T47D (cell line): Measurements from ENCODE around the gene IL4I1.

Source experiments
- DNase-seq, 2 experiments: peaks; one replicate each; pipeline versions ENCODE4 v3.0.0 to v3.0.0-alpha.2; 2011 to 2012; ENCODE audit warnings: low read depth in 1 of 2, low spot score in 1 of 2
- JUND ChIP-seq: IDR thresholded peaks from 2 replicates; pipeline ENCODE4 v1.6.1; 2012; ENCODE audit warnings: low read depth
- in situ Hi-C: cut with HindIII; loops from 2 replicates; pipeline ENCODE4 v1.10.0; 2016; ENCODE audit warnings: low sequenced_read_pairs, low pct_unique_long_range_greater_than_20kb

The IL4I1 gene

DNA sequence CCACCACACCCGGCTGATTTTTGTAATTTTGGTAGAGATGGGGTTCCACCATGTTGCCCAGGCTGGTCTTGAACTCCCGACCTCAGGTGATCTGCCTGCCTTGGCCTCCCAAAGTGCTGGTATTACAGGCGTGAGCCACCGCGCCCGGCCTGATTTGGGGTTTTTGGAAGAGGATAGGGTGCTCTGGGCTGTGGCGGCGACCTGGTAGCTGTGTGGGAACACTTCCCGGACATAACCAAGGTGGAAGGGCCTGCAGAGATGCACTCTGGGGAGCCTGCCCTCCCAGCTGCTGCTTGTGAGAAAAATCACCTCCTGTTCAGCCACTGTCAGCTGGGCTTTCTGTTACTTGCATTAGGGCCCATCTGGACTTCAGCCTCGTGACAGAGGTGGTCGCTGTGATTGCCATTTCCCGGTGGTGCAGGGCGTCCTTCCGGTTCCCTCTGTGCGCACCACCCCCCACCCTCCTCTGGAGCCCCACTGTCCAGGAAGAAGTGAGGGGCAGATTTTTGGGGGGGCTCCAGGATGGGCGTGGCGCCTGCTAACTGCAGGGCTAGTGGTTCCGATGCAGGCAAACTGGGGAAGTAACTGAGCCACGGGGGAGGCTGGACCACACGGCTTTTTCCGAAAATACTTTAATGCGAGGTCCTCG, 7.5 kb downstream of the IL4I1 start:
- no peak for TF ChIP-seq JUND
- DNase-seq = no peak
- in situ Hi-C loops = no loop called here

- no peak for TF ChIP-seq JUND
Measured at GRCh38 chr19:49888510-49888824, 8.2 kb downstream of the IL4I1 start.

GRCh38 chr19:49887665-49888509, 8.8 kb downstream of the IL4I1 start:
- in situ Hi-C loops = no loop called here

More at GRCh38 chr19:49888510-49888824, 8.2 kb downstream of the IL4I1 start:
- no peak for DNase-seq
- in situ Hi-C loops = no loop called here

DNA sequence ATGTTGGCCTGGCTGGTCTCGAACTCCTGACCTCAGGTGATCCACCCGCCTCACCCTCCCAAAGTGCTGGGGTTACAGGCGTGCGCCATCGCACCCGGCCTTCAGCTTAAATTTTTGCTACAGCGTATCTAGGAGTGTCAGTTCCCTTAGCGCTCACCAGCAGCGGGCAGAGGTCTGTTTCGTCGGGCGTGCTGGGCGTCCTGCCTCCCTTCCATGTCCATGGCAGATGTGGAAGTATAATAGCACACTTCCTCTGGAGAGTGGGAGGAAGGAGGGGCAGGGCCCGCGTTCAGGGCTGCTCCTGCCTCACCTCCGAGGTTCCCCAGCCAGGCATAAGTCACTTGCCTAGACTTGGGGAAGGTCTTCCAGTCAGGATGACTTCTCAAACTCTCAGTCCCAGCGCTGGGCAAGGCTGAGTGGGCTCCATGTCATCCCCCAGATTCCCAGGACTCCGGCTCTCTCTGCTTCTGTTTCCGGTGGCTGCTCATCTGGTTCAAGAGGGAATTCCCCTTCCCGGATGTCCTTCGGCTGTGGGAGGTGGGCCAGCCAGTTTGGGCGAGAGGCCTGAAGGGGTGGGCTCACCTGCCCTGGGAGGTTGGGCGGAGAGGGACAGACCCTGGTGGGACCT, 9.5 kb downstream of the IL4I1 start:
- no peak for DNase-seq
- in situ Hi-C loops = no loop called here
- no peak for TF ChIP-seq JUND

More at GRCh38 chr19:49887665-49888509, 8.8 kb downstream of the IL4I1 start:
- no peak for TF ChIP-seq JUND
- no peak for DNase-seq

DNA sequence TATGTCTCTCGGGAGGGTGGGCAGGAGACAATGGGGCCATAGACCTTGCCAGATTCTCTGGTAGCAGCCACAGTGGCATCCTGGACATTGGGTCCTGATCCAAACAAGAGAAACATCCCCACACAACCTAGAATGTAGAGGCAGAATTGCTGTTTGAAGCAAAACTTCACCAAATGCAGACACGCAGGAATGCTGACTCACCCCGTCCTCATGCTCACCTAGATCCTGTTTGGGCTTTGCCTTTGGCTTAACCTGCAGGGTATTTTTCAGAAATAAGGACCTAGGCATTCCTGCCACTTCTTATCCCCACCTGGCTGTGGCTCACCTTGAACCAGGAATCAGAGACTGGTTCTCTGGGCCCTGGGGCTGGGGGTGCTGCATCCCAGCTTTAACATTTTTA, 11.9 kb downstream of the IL4I1 start:
- in situ Hi-C loops = no loop called here
- no peak for TF ChIP-seq JUND
- DNase-seq = no peak

GRCh38 chr19:49884109-49884508, 12.6 kb downstream of the IL4I1 start:
- in situ Hi-C loops = no loop called here
- no peak for DNase-seq
- TF ChIP-seq JUND = no peak

DNA sequence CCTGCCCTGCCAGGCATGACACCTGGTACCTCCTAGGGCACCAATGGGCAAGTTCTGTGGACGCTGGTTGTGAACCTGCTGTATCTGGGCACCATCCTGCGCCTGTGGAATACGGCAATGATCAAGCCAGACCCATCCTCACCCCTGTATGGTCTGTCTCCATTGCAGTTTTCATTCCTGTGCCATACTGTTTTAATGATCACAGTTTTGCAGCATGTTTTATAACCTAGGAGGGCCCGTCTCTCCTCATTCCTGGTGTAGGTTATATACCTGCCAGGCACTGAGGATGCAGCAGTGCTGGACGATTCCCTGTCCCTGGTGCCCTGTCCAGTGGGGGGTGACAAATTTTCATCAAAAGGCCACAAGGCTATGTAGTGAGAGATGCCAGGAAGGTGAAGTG, 13.6 kb downstream of the IL4I1 start:
- in situ Hi-C loops = no loop called here
- no peak for TF ChIP-seq JUND
- DNase-seq = no peak

DNA sequence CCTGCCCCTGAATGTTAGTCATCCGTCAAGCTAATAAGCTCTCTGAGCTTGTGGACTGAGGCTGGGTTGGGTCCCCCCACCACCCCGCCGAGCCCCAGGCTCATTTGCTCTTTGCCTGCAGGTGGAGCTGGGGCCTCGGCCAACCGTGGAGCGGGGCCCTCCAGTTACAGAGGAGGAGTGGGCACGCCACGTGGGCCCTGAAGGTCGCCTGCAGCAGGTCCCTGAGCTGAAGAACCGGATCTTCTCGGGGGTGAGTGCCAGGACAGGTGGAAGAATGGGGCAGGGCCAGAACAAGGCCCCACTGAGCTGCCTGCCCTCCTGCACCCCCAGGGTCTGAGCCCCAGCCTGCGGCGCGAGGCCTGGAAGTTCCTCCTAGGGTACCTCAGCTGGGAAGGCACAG, 14.0 kb downstream of the IL4I1 start:
- DNase-seq = no peak
- in situ Hi-C loops = no loop called here
- no peak for TF ChIP-seq JUND

DNA sequence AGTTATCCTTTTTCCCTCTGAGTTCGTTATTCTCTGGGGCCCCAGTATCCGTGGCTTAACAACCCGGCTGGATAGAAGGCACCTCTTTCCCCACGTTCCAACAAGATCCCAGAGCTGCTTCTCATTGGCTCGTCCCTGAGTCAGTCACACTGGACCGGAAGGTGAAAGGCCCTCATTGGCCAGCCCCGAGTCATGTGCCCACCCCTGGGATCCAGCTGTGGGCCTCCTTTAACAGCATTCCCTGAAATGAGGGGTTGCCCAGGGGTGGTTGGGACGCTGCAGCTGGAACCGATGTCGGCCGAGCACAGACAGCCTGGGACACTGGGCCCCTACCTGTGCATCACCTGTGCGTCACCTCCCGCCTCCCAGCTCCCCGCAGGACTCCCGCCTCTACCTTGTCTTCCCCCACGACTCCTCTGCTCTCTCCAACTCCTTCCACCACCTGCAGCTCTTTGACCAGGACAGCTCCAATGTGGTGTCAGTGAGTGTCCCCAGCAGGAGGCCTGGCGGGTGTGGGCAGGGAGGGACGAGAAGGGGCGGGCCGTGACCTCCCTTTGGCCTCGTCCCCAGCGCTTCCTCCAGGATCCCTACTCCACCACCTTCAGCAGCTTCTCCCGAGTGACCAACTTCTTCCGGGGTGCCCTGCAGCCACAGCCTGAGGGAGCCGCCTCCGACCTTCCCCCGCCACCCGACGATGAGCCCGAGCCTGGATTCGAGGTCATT, 14.9 kb downstream of the IL4I1 start:
- in situ Hi-C loops = no loop called here
- TF ChIP-seq JUND = no peak
- DNase-seq = peak in 1 of 2 experiments; percentile 36

GRCh38 chr19:49881186-49881585, 15.5 kb downstream of the IL4I1 start:
- in situ Hi-C loops = no loop called here
- DNase-seq = no peak
- no peak for TF ChIP-seq JUND

DNA sequence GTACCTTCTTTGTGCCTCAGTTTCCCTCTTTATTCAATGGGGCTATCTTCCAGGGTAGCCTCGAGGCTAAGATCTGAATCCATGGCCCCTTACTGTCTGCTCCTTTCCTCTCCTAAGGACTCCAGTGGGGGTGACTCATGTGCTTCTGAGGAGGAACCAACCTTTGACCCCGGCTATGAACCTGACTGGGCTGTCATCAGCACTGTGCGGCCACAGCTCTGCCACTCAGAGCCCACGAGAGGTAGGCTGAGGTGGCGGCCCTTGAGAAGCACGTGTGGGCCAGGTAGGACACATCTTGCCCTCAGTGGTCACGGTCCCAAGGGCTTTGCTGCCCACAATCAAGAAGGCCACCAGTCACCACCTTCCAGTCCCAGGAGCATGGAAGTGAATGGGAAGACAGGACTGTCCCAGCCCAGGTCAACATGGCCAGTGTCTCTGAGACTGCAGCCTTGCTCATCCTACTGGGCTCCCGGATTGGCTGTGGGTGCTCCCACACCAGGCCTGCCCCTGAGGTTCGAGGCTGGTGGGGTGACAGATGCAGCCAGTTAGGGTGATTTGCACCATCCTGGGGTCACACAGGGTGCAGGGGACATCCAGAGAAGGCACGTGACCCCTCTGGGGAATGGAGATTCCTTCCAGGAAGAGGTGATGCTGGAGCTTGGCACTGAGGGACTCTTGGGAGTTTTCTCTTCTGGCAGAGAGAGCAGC, 16.4 kb downstream of the IL4I1 start:
- DNase-seq = no peak
- in situ Hi-C loops = no loop called here
- TF ChIP-seq JUND = no peak
